AG04450 (cell line): ENCODE results near the gene ZBTB32. TPM values are rescaled to one million over a fixed set of nuclear protein-coding genes. Genes with fewer than 3 reads are reported as not detected.

Source experiments
- CTCF ChIA-PET: fragments of 300-600, 350-600 bp; formaldehyde crosslinking; extraction: SDS; loops from one replicate; lab custom pipeline; 2022; ENCODE audit warnings: antibody characterized with exemption, inconsistent platforms; lab: Charles Lee
- POLR2A ChIA-PET: fragments of 350-600 bp; formaldehyde crosslinking; extraction: SDS; loops from one replicate; lab custom pipeline; 2021; ENCODE audit warnings: antibody characterized with exemption, inconsistent platforms; lab: Yijun Ruan, JAX
- DNase-seq: peaks from one replicate; pipeline ENCODE4 v3.0.0-alpha.2; 2011; ENCODE audit warnings: low read depth, low spot score
- H3K27ac ChIP-seq: one replicate; pipeline ENCODE4 v1.5.1; 2012; ENCODE audit warnings: low read depth, low read length, control low read depth
- H3K27me3 ChIP-seq: one replicate; pipeline ENCODE4 v1.6.0; 2012; ENCODE audit warnings: low read length; ENCODE audit not compliant: control insufficient read depth, insufficient read depth
- H3K4me3 ChIP-seq: 2 replicates; pipeline ENCODE4 v1.5.1; 2011; ENCODE audit warnings: mild to moderate bottlenecking, low read depth, low read length, control low read depth
- H3K9me3 ChIP-seq: 2 replicates; pipeline ENCODE4 v1.5.1; 2012; ENCODE audit warnings: low read length; ENCODE audit not compliant: control insufficient read depth, insufficient read depth
- polyA plus RNA-seq: library from polyadenylated mRNA; depleted of rRNA; stranded (reverse); fragments of >200 nt; gene quantifications from 2 replicates; pipeline ENCODE4 v1.2.3, GENCODE V29; 2011
- TF ChIP-seq, protein P1 (sequence below): IDR thresholded peaks from 2 replicates; pipeline ENCODE4 v1.5.1; 2011; ENCODE audit warnings: low read depth, low read length, control low read depth, inconsistent platforms

ZBTB32 gene
- polyA plus RNA-seq, 1 experiment: not detected

DNA sequence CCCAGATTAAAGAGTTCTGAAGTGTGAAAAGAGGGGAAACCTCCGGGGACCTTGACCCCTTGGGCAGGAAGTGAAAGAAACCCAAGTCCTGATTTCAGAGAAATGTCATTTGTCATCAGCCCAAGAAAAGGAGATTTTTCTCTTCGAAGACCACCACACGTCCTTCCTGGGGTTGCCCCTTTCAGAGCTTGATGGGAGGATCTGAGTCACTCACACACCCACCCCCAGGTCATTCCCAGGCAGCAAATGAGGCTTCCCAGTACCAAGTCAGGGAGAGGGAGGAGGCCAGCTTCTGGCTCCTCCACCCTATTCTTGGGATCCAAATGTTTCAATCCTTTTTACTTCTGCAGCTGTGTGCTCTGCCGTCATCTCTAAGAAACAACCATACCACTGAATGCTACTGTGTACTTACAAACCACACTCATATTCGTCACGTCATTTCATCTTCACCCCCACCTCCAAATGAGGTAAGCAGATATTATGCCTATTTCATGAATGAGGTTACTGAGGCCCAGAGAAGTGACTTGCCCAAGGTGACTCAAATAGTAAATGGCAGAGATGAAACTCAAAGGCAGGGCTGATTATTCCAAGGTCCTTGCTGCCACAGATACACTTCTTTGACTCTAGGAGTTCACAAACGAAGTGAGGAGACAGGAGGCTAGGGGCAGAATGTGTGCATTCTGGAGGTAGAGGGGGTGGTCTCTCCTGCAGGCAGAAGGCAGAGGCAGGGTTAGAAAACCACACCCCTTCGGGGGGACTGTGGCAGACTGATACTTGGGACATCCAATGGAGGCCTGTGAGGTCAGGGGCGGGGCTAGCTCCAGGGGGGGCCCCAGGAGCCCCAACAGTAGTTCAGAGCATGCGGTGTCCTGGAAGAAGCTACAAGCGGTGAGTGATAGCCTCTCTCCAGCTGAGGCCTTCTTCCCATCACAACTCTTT, 8.5 kb downstream of the ZBTB32 start:
- no peaks in the 10 kb centered on the region; the same call in 1 of the 2 replicates for H3K9me3 ChIP-seq
- DNase-seq: no peak
- CTCF ChIA-PET: interaction anchor here (1.5 kb wide), 1 partner anchor 19 kb away, joined by 4 read pairs; no protein-coding TSS in a partner anchor
- POLR2A ChIA-PET: interaction anchor here (0.6 kb wide), 3 partner anchors 166 to 504 kb away, joined by 3 to 4 read pairs (median 3); no protein-coding TSS in a partner anchor
- no peak overlapping the region for H3K27ac ChIP-seq
- H3K27me3 ChIP-seq: peaks cover 2% of the 10 kb centered on the region
- TF ChIP-seq, protein P1, sequence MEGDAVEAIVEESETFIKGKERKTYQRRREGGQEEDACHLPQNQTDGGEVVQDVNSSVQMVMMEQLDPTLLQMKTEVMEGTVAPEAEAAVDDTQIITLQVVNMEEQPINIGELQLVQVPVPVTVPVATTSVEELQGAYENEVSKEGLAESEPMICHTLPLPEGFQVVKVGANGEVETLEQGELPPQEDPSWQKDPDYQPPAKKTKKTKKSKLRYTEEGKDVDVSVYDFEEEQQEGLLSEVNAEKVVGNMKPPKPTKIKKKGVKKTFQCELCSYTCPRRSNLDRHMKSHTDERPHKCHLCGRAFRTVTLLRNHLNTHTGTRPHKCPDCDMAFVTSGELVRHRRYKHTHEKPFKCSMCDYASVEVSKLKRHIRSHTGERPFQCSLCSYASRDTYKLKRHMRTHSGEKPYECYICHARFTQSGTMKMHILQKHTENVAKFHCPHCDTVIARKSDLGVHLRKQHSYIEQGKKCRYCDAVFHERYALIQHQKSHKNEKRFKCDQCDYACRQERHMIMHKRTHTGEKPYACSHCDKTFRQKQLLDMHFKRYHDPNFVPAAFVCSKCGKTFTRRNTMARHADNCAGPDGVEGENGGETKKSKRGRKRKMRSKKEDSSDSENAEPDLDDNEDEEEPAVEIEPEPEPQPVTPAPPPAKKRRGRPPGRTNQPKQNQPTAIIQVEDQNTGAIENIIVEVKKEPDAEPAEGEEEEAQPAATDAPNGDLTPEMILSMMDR: no peak
- H3K4me3 ChIP-seq: no peak overlapping the region

DNA sequence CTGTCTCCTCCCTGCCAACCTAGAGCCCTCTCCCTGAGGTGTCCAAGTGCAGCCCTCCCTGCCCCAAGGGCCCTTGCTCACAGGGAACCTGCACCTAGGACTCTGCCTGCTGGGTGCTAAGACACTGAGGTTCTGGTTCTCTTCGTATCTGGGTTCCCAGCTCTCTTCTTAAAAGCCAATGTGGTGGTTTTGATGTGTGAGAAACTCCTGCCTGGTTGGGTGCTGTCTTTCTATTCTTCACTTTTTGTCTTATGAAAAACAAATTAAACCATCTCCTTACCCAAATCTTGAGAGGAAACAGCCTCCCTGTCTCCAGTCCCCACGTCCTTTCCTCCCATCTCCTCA, 9.1 kb downstream of the ZBTB32 start:
- Histone ChIP-seq H3K9me3 (no peaks in the 10 kb centered on the region; the same call in 1 of the 2 replicates), H3K4me3 (no peak overlapping the region), H3K27me3 (peaks cover 2% of the 10 kb centered on the region), H3K27ac (no peak overlapping the region)
- POLR2A ChIA-PET: no interaction called here
- no peak for DNase-seq
- CTCF ChIA-PET: no interaction called here
- TF ChIP-seq, protein P1: no peak

DNA sequence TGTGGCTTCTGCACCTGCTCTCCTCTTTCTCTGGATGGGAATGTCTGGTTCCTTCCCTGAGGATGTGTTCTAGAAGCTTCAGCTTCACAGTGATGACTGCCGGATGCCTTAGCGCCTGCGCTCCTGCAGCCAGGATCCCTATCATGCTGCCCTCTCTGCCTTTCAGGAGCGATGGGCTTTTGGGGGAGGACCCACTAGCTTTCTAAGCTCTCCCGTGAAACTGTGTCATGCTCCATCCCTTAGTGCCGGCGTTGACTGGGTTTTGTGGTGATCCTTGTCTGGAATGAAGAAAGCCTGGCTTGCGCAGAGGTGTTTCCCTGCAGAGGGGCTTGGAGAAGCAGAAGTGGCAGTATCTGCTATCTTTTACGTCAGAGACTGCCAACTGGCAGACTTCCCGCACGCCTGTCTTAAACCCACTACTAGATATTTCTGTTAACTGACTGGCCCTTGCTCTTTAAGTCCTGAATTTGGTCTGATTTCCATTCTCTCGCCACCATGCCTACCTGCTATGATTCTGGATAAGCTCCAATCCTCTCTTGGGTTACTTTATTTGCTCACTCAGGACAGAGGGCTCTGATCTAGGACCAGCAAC, 9.6 kb downstream of the ZBTB32 start:
- H3K9me3 ChIP-seq: no peaks in the 10 kb centered on the region; the same call in 1 of the 2 replicates
- no peak for DNase-seq
- no peak overlapping the region for H3K27ac ChIP-seq
- CTCF ChIA-PET: no interaction called here
- POLR2A ChIA-PET: no interaction called here
- peaks cover 2% of the 10 kb centered on the region for H3K27me3 ChIP-seq
- no peak overlapping the region for H3K4me3 ChIP-seq
- TF ChIP-seq, protein P1: no peak

DNA sequence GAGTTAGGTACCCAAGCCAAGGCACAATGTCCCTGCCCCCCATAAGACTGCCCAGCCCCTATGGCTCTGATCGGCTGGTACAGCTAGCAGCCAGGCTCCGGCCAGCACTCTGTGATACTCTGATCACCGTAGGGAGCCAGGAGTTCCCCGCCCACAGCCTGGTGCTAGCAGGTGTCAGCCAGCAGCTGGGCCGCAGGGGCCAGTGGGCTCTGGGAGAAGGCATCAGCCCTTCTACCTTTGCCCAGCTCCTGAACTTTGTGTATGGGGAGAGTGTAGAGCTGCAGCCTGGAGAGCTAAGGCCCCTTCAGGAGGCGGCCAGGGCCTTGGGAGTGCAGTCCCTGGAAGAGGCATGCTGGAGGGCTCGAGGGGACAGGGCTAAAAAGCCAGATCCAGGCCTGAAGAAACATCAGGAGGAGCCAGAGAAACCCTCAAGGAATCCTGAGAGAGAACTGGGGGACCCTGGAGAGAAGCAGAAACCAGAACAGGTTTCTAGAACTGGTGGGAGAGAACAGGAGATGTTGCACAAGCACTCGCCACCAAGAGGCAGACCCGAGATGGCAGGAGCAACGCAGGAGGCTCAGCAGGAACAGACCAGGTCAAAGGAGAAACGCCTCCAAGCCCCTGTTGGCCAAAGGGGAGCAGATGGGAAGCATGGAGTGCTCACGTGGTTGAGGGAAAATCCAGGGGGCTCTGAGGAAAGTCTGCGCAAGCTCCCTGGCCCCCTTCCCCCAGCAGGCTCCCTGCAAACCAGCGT, 10.4 kb downstream of the ZBTB32 start:
- no peak overlapping the region for H3K27ac ChIP-seq
- DNase-seq: no peak
- ChIA-PET CTCF (interaction anchor here (0.6 to 0.8 kb wide), 2 partner anchors 20 to 22 kb away, joined by 3 read pairs; no protein-coding TSS in a partner anchor), POLR2A (no interaction called here)
- no peak overlapping the region for H3K4me3 ChIP-seq
- H3K27me3 ChIP-seq: peaks cover 2% of the 10 kb centered on the region
- H3K9me3 ChIP-seq: no peaks in the 10 kb centered on the region; the same call in 1 of the 2 replicates
- TF ChIP-seq, protein P1: no peak
